Daoy (cell line): Measurements from ENCODE around the gene SYT12. TPM values are rescaled to one million over a fixed set of nuclear protein-coding genes. Genes with fewer than 3 reads are reported as not detected.
"Not testable (repeated sequence)": the region's sequence is repeated elsewhere in the genome, so short reads cannot be mapped to it uniquely, and the experiment has no call there.

ENCODE experiments used
- DNase-seq: peaks from one replicate; pipeline ENCODE4 v3.0.0-alpha.2; 2015; ENCODE audit warnings: low read depth
- total RNA-seq: library from RNA; depleted of rRNA; stranded (reverse); fragments of >200 nt; shearing (Covaris generic); gene quantifications from 2 replicates; pipeline ENCODE4 v1.2.3, GENCODE V29; 2014

SYT12 gene
- total RNA-seq, 1 experiment from 2014 or later: 1.1 TPM

GRCh38 chr11:66996609-66997273 lies 26.2 kb upstream of the SYT12 start:
- DNase-seq: peak; percentile 62

DNA sequence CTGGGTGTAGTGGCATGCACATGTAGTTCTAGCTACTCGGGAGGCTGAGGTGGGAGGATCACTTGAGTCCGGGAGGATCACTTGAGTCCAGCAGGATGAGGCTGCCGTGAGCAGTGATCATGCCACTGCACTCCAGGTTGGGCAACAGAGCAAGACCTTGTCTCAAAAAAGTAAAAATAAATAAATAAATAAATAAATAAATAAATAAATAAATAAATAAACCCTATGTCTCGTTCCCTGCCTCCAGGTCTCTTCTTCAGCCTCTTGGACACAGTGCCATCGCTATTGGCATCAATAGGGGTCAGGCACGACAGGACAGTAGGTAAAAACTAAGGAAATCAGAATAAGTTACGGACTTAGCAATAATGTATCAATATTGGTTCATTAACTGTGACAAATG lies 23.4 kb upstream of the SYT12 start:
- DNase-seq: no peak

GRCh38 chr11:67001332-67001731 lies 21.6 kb upstream of the SYT12 start:
- no peak for DNase-seq

DNA sequence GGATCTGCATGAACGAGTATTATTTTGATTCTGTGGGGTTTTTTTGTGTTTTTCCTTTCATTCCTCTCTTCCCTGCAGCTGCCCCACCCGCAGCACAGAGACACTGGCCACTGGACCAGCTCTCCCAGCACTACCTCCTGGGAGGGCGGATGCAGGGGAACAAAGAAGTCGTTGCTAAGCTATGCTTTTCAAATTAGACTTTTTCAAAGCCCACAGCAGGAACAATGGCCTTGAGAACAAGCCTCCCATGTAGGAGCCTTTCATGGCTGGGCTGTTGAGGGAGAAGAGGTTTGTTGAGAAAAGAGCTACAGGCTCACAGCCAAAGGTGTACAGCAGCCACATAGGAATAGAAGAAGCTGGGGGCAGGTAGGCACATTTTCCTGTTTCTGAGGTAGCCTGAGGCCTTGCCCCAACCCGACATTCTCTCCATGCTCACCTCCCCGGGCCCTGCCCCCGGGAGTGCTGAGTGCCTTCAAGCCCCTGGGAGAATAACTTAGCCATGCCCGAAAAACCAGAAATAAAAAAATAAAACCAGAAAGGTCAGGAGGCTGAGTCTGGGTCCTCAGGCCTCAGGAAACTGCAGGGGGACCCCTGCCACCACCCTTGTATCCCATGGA lies 20.5 kb upstream of the SYT12 start:
- no peak for DNase-seq

- no peak for DNase-seq
These were observed 20.0 kb upstream of the SYT12 start for GRCh38 chr11:67002921-67003411.

DNA sequence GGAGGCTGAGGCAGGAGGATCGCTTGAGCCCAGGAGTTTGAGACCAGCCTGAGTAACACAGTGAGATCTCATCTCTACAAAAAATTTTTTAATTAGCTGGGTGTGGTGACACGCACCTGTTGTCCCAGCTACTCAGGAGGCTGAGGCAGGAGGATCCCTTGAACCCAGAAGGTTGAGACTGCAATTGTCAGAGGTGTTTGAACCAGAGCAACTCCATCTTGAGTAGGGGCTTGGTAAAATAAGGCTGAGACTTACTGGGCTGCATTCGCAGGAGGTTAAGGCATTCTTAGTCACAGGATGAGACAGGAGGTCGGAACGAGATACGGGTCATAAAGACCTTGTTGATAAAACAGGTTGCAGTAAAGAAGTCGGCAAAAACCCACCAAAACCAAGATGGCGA lies 17.7 kb upstream of the SYT12 start:
- not testable (repeated sequence) for DNase-seq

DNA sequence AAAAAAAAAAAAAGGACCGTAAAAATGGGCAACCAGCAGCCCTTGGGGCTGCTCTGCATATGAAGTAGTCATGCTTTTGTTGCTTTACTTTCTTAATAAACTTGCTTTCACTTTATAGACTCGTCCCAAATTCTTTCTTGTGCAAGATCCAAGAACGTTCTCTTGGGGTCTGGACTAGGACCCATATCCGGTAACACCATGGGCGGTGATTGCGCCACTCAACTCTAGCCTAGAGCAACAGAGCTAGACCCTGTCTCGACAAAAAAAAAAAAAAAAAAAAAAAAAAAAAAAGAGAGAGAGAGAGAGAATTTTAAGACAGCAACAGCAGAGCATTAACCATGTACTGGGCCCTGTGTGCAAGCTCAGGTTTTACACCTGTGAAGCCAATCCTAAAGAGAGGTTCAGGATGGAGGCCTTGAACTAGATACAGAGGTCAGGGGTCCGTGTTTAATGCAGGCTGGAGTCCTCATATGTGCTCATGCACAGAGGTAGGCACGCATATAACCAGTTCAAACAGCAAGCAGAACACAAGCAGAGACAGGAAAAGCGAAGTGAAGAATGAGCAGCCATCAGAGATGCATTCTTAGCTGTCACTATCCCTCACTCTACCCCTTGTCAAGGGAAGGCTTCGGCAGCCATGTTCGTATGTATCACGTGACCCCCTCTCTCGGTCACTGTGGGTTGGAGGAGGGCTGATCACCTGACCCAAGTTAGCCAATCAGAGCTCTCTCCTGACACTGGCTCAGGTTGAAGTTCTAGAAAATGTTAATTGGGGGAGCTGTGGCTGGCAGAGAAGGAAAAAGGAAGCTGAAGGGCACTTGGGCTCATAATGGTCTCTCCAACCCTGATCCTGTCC lies 16.7 kb upstream of the SYT12 start:
- peak; percentile 48 for DNase-seq

GRCh38 chr11:67007126-67007525 lies 15.8 kb upstream of the SYT12 start:
- DNase-seq: no peak

GRCh38 chr11:67010296-67010905 lies 12.5 kb upstream of the SYT12 start:
- DNase-seq: no peak

DNA sequence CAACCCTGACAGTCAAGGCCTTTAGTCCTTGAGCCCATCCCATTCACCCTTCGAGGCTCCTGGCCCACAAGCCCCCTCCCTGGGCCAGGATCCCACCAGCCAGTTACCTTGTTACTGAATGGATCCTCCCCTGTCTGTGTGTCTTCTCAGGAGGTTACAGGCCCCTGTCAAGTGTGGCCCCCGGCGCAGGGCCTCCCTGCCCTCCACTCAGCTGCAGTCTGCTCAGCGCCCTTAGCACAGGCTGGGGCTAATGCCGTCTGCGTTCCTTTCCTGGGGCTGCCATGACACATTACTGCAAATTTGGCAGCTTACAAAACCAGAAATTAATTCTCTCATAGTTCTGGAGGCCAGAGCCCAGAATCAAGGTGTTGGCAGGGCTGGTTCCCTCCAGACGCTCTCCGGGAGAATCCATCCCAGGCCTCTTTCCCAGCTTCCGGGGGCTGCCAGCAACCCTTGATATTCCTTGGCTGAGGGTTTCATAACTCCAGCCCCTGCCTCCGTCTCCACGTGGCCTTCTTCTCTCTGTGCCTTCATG lies 9.4 kb upstream of the SYT12 start:
- no peak for DNase-seq

GRCh38 chr11:67014343-67014742 lies 8.6 kb upstream of the SYT12 start:
- DNase-seq: no peak

- DNase-seq: no peak
These were observed 7.9 kb upstream of the SYT12 start for GRCh38 chr11:67015048-67015447.

DNA sequence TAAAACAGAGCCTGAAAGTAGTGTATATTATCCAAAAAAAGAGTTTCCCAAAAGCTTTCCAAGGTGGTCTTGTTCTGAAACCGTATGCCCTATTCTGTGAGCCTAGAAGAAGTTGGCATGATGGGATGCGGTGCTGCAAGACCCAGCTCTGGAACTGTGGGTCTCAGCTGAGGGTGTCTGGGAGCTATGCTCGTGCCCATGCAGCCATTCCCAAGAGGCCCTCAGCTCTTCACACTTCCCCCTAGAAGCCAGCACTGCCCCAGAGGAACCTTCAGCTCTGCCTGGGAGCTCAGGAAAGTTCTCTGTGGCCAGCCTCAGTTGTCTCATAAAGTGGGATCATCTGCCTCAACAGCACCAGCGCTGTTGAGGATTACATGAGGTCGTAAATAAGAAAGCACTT lies 6.4 kb upstream of the SYT12 start:
- no peak for DNase-seq

DNA sequence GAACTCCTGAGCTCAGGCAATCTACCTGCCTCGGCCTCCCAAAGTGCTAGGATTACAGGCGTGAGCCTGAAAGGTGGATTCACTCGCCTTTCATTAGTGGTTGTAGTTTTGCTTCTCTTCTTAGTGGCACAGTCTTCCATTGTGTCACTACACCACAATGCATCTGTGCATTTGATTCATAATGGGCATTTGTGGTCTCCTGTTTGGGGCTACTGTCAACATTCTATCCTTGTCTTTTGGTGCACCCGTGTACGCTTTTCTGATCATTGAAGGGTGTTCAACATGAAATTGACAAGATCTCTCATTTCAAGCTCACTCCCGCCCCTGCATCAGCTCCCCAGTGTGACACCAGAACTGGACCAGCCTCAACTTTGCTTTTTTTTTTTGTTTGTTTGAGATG lies 2.0 kb upstream of the SYT12 start:
- no peak for DNase-seq

DNA sequence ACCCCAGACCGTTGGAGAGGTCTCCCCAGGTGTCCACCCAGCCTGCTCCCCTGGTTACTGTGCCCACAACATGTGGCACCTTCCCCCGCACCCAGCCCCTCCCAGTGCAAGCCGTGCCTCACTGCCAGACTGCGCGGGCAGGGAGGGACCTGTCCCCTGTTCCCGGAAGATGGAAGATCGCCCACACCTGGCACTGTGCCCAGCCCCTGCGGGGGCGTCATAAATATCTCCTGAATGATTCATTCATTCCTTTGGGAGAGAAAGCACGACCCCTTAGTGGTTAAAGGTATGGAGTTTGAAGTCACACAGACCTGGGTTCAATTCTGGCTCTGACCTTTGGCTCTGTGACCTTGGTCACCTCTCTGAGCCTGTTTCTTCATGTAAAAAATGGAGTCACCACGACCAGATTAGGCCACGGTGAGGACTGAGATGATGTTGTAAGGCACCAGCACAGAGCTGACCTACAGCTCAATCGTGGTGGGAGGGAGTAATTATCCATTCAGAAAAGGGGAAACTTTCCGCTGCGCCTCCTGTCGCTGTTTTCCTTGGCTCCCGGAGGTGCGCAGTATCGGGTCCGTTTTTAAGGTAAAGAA lies 497 bp upstream of the SYT12 start:
- DNase-seq: peak; percentile 86

DNA sequence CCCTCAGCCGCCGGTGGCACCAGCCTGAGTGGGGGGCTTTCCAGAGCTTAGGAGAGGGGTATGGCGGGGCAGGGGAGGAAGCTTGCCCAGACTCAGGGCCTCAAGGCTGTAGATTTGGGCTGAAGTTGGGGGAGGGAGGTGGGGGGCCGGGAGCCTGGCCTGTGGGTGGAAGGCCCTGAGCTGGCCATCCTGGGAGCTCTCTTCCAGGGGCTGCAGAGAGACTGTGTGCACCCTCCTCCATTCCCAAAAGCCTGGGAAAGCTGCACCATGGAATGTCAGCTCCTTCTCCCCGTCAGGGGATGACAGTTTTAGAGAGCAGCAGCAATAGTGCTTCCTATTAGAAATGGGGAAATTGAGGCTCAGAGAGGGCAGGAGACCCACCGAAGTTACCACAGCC lies 1.0 kb downstream of the SYT12 start:
- DNase-seq: no peak

GRCh38 chr11:67024410-67024809 lies 1.5 kb downstream of the SYT12 start:
- DNase-seq: peak; percentile 72

- peak; percentile 27 for DNase-seq
These were observed 2.0 kb downstream of the SYT12 start for GRCh38 chr11:67024966-67025365.

DNA sequence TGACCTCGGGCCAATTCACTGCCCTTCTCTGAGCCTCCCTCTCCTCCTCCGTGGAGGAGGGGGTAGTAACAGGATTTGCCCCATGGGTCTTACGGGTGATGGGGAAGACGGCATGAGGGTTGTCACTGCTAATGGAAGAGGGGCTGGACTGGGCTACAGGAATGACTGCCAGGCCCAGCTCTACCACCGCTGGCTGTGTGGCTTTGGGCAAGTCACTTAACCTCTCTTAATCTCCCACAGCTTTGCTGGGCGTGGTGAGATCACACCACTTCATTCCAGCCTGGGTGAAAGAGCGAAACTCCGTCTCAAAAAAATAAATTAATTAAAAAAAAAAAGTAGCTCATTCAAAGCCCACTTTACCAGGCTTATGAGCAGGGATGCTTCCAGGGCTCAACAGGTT lies 2.8 kb downstream of the SYT12 start:
- DNase-seq: no peak

- no peak for DNase-seq
These were observed 4.0 kb downstream of the SYT12 start for GRCh38 chr11:67026941-67027340.

GRCh38 chr11:67027483-67027930 lies 4.6 kb downstream of the SYT12 start:
- no peak for DNase-seq
